NCI-H2029 (cell line): Measurements from ENCODE around the gene ZSCAN25.
"Not testable (repeated sequence)": the region's sequence is repeated elsewhere in the genome, so short reads cannot be mapped to it uniquely, and the experiment has no call there.

Experiments
- DNase-seq: peaks from one replicate; lab custom pipeline; 2025; lab: John Stamatoyannopoulos, UW

ZSCAN25 gene

DNA sequence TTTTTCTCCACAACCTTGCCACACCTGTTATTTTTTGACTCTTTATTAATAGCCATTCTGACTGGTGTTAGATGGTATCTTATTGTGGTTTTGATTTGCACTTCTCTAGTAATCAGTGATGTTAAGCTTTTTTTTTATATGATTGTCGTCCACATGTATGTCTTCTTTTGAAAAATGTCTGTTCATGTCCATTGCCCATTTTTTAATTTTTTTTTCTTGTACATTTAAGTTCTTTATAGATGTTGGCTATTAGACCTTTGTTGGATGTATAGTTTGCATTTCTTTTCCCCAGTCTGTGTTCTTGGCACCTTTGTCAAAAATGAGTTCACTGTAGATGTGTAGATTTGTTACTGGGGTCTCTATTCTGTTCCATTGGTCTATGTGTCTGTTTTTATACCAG is 28.8 kb downstream of the ZSCAN25 start:
- no peak for DNase-seq

DNA sequence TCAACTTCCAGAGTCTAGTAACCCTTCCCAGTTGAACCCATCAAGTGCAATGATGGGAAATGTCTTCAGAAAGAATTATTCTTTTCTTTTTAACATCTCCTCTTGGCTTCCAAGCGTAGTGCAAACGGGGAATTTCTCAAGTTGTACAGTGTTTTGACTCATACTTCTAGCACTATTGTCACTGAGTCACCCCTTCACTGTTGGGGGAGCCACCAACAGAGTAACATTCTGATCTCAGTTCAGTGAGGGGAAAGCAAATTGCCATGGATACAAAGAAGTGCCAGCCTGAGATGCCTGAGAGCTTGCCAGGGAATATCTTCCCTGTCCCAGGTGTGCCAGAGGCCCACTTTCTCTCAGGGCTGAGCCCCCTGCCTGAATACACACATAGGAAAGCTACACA is 32.1 kb downstream of the ZSCAN25 start:
- no peak for DNase-seq

- DNase-seq: no peak
These were observed 34.5 kb downstream of the ZSCAN25 start for GRCh38 chr7:99651290-99651689.

- no peak for DNase-seq
These were observed 35.9 kb downstream of the ZSCAN25 start for GRCh38 chr7:99652671-99653070.

GRCh38 chr7:99653269-99653668 is 36.5 kb downstream of the ZSCAN25 start:
- not testable (repeated sequence) for DNase-seq

- DNase-seq: no peak
These were observed 37.0 kb downstream of the ZSCAN25 start for GRCh38 chr7:99653754-99654153.

GRCh38 chr7:99654626-99655025 is 37.9 kb downstream of the ZSCAN25 start:
- not testable (repeated sequence) for DNase-seq

DNA sequence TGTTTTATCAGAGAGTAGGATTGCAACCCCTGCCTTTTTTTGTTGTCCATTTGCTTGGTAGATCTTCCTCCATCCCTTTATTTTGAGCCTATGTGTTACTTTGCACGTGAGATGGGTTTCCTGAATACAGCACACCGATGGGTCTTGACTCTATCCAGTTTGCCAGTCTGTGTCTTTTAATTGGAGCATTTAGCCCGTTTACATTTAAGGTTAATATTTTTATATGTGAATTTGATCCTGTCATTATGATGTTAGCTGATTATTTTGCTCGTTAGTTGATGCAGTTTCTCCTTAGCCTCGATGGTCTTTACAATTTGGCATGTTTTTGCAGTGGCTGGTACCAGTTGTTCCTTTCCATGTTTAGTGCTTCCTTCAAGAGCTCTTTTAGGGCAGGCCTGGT is 41.1 kb downstream of the ZSCAN25 start:
- not testable (repeated sequence) for DNase-seq

DNA sequence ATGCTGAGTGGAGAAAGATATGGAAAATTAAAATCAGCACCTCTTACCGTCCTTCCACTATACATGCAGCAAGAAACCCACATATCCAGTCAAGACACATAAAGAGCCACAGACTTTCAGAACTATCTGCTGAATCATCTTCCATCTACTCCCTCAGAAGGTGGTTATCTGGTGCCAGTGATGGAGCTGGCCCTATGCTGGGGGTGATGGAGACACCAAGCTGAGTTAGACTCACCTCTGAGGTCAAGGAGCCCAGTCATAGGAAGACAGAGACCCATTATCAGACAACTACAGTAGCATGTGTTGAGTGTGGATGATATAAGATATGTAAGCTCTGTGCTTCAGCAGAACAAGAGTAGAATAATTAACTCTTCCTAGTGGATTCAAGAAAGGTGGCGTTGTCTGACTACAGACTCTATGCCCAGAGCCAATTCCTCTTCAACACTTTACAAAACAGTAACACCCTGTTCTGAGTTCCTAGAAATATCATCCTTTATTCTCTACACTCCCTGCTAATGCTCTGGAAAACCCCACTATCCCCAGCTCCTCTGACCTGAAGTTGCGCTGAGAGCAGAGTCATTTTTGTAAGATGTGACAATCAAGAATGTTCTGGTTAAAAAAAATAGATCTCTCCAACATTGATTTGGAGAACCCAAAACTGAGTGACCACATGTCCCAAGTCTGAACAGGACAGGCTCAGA is 48.7 kb downstream of the ZSCAN25 start:
- DNase-seq: no peak

- DNase-seq: no peak
These were observed 49.3 kb downstream of the ZSCAN25 start for GRCh38 chr7:99666013-99666395.

- no peak for DNase-seq
These were observed 50.4 kb downstream of the ZSCAN25 start for GRCh38 chr7:99667179-99667578.

- DNase-seq: no peak
These were observed 51.8 kb downstream of the ZSCAN25 start for GRCh38 chr7:99668541-99668940.

DNA sequence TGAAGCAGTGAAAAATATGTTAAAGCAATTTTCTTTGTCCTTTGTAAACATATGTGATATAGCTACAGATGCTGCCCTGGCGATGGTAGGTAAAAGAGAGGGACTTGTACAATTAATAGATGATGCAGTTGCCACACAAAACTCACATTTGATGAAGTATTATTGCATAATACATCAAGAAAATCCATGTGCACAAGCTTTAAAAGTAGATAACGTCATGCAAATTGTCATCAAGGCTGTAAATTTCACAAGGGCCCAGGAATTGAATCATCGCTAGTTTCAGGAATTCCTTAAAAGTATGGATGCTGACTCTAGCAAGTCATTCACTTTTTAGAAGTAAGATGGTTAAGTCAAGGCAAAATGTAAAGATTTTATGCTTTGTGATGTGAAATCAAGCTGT is 53.0 kb downstream of the ZSCAN25 start:
- DNase-seq: no peak

DNA sequence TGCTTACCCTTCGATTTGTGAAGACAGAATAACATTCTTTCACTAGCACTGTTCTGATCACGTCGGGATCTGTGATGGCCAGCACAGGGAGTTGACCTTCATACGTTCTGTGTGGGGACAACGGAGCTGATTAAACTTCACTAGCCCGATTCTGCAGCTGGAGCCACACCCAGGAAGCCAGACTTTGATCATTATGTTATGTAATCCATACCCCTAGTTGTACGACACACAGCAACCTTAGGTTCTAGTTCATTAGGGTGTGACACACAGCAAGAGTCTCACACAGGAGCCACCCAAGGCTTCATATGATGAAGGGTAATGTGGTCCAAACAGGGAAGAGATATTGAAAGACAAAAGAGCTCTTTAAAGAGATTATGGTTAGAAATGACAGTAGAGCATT is 55.8 kb downstream of the ZSCAN25 start:
- DNase-seq: no peak

DNA sequence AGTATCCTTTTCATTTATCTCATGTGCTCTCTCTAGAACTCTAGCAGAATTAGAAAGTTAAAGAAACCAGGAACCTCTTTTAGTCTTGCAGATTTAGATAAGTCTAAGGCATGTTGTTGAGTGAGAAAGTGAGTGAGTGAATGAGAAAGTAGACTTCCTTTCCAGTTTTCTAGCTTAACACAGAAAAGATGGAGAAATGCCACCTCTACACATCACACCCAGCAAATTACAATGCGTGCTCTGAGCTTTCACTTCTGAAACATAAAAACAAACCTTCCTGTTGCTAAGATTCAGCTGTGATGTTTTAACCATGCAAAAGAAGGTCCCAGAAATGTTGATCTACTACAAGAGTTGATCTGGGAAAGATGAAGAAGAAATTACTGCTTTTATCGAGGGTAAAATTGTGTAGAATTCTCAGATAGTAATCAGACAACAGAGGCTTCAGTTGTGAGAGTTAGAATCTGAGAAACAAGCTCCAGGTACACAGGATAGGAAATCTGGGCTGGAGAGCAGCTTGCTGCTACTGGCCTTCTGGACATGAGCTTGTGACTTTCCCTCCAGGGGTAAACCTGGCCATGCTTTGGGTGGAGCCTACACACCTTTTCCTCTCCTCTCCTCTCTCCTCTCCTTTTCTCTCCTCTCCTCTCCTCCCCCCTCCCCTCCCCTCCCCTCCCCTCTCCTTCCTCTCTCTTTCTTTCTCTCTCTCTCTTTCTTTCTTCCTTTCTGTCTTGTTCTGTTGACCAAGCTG is 58.4 kb downstream of the ZSCAN25 start:
- no peak for DNase-seq

GRCh38 chr7:99677013-99677647 is 60.4 kb downstream of the ZSCAN25 start:
- no peak for DNase-seq

DNA sequence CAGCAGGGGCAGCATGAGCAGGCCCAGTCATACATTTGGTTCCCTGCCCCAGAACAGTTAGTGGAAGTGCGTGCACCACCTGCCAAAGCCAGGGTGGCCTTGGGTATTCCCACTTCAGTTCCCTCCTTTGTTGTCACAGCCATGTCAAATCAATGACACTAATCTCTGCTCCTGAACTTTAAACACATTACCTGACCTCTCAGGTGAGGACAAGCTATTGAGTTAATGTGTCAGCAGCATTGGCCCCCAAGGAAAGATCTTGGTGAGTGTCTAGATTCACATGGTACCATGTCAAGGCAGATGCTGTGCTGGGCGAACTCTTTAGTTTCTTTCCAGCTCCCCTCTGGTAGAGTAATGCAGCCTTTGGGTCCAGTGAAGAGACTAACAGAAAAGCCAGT is 60.9 kb downstream of the ZSCAN25 start:
- no peak for DNase-seq

- no peak for DNase-seq
These were observed 62.3 kb downstream of the ZSCAN25 start for GRCh38 chr7:99679032-99679399.

DNA sequence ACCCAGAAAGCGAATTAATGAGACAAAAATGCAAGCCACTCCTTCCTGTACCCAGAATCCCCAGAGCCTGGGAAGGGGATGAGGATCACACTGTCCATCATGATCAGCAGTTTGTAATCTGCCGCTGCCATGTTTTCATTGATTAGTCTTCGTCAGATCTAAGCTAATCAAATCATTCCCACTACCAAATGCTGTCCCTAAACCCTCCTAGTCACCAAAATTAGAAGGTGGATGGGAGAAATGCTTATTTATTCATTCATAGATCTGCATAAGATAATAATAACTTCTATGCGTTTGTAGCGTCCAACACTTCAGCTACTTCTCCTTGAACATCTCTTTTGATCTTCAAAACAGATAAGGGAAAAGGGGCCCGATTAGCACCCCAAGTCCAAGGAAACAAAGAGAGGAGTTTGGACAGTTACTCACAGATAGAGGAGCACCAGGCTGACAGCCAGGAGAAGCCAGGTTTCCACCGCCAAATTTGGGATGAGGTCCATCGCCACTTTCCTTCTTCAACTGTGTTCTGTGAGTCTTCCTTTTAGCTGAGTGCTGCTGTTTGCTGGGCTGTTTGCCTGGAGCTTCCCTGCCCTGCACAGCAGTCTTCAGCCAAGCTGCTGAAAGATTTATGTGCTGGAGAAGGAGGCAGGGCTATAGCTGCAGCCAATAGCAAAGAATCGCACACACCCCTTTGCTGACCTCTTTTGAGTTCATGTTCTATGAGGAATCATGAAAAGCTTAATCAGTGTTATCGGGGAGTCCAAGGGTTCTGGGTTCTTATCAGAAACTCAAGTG is 62.9 kb downstream of the ZSCAN25 start, which contains the start of gene CYP3A5:
Gene CYP3A5 (minus strand): TSS at position 597 of the 792 bp plus-strand sequence. CDS start 100 bp downstream, at position 497.
- DNase-seq: no peak
